HG03575 (cell line): Measurements from ENCODE around the gene PLXNA1.

Experiments
- ATAC-seq: cut with Tn5 transposase; IDR thresholded peaks from one replicate; pipeline ENCODE4 v1.9.1; 2021; ENCODE audit not compliant: unreplicated experiment, insufficient number of reproducible peaks, low FRiP score; ENCODE audit errors: extremely low read depth

PLXNA1 gene

GRCh38 chr3:126982471-126983175 lies at the start of gene PLXNA1:
TSS of gene PLXNA1 (plus strand) at chr3:126983115. CDS start at chr3:126988594, 5,479 bp downstream.
- ATAC-seq, result no peak

- no peak for ATAC-seq
Measured at GRCh38 chr3:126934031-126934531, 48.8 kb upstream of the PLXNA1 start.

GRCh38 chr3:126934991-126935390 lies 47.9 kb upstream of the PLXNA1 start:
- no peak for ATAC-seq

GRCh38 chr3:126935756-126936509 lies 47.0 kb upstream of the PLXNA1 start:
- ATAC-seq, result no peak

GRCh38 chr3:126936853-126937425 lies 46.0 kb upstream of the PLXNA1 start:
- ATAC-seq, result no peak

- no peak for ATAC-seq
Measured at GRCh38 chr3:126937533-126937932, 45.4 kb upstream of the PLXNA1 start.

- ATAC-seq, result no peak
Measured at GRCh38 chr3:126937973-126938372, 44.9 kb upstream of the PLXNA1 start.

- no peak for ATAC-seq
Measured at GRCh38 chr3:126938520-126939337, 44.2 kb upstream of the PLXNA1 start.

- no peak for ATAC-seq
Measured at GRCh38 chr3:126939338-126939718, 43.6 kb upstream of the PLXNA1 start.

GRCh38 chr3:126939733-126940132 lies 43.2 kb upstream of the PLXNA1 start:
- ATAC-seq, result no peak

GRCh38 chr3:126941721-126942270 lies 41.1 kb upstream of the PLXNA1 start:
- ATAC-seq, result no peak

GRCh38 chr3:126944089-126944965 lies 38.6 kb upstream of the PLXNA1 start:
- ATAC-seq, result no peak

- no peak for ATAC-seq
Measured at GRCh38 chr3:126945171-126945721, 37.7 kb upstream of the PLXNA1 start.

GRCh38 chr3:126945891-126946290 lies 37.0 kb upstream of the PLXNA1 start:
- ATAC-seq, result no peak

- ATAC-seq, result no peak
Measured at GRCh38 chr3:126946405-126946804, 36.5 kb upstream of the PLXNA1 start.

GRCh38 chr3:126947429-126947828 lies 35.5 kb upstream of the PLXNA1 start:
- ATAC-seq, result no peak

- ATAC-seq, result no peak
Measured at GRCh38 chr3:126948980-126949535, 33.9 kb upstream of the PLXNA1 start.
